ENCODE data around the gene LPGAT1. TPM values are rescaled to one million over a fixed set of nuclear protein-coding genes. Genes with fewer than 3 reads are reported as not detected.

The LPGAT1 gene
- total RNA-seq, 1 experiment from 2014 or later = 50.6 TPM

GRCh38 chr1:211753649-211754251, 76.8 kb downstream of the LPGAT1 start:
- Histone ChIP-seq H3K9me2 (ENCODE audit: insufficient read depth) (no peaks in the 10 kb centered on the region), H3K27me3 (ENCODE audit: insufficient read depth, low read length) (no peaks in the 10 kb centered on the region), H3K4me3 (replicated peaks in 1 of 2; ENCODE audit: low read depth in 1 of 2, low read length in 2 of 2) (no peak overlapping the region), H3K4me1 (ENCODE audit: control insufficient read depth in 1 of 2, insufficient read depth in 2 of 2, low read length in 2 of 2) (no peaks in the 10 kb centered on the region), H3K4me2 (ENCODE audit: low read length) (no peak overlapping the region), H3K9me3 (ENCODE audit: control insufficient read depth in 1 of 2, insufficient read depth in 1 of 2, low read depth in 1 of 2, low read length in 2 of 2) (no peaks in the 10 kb centered on the region), H4K20me1 (ENCODE audit: insufficient read depth) (no peaks in the 10 kb centered on the region), H3K27ac (ENCODE audit: low read depth, low read length) (no peak overlapping the region), H3K79me2 (ENCODE audit: insufficient read depth, low read length) (no peaks in the 10 kb centered on the region), H3K36me3 (ENCODE audit: control insufficient read depth in 1 of 2, insufficient read depth in 2 of 2, low read length in 2 of 2) (peaks cover 0 to under 1% of the 10 kb centered on the region in 2 experiments; a peak in 1 of 4 replicates), H2AFZ (ENCODE audit: low read depth, low read length, poor library complexity, severe bottlenecking) (no peak overlapping the region), H3K9ac (ENCODE audit: low read length) (no peak overlapping the region)
- RAD21 ChIA-PET (ENCODE audit: low non-redundant PET in 1 of 2, low total read pairs in 2 of 2, uncharacterized antibody in 2 of 2, unreplicated experiment in 2 of 2) = no interaction called here
- ATAC-seq (no peak), DNase-seq (ENCODE audit: low read depth, low spot score) (no peak)
- POLR2A ChIA-PET = interaction anchor here (1.3 kb wide), 1 partner anchor 18 kb away, joined by 4 read pairs; no protein-coding TSS in a partner anchor
- no TSS peak for BruUV-seq (replicated peaks)
- intact Hi-C loops (cut with micrococcal nuclease) = no loop called here
- CTCF ChIA-PET = no interaction called here
- TF ChIP-seq ZFX (IDR thresholded peaks at IDR 0.05) = no peak
- TF ChIP-seq ELF1 (IDR thresholded peaks at IDR 0.05; ENCODE audit: borderline replicate concordance, low read depth) = no peak
- TF ChIP-seq, protein P1, sequence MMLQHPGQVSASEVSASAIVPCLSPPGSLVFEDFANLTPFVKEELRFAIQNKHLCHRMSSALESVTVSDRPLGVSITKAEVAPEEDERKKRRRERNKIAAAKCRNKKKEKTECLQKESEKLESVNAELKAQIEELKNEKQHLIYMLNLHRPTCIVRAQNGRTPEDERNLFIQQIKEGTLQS (IDR thresholded peaks at IDR 0.05) = no peak
- TF ChIP-seq SP1 (IDR thresholded peaks at IDR 0.05; ENCODE audit: low read depth) = no peak
- TF ChIP-seq SRF (IDR thresholded peaks at IDR 0.05; ENCODE audit: low read depth) = no peak
- TF ChIP-seq CEBPB (IDR thresholded peaks at IDR 0.05; ENCODE audit: low read depth) = no peak
- no peak for TF ChIP-seq POLR2A (IDR thresholded peaks at IDR 0.05; ENCODE audit: borderline replicate concordance, extremely low read depth, insufficient read depth, insufficient read length)
- no peak for TF ChIP-seq CBX3 (IDR thresholded peaks at IDR 0.05; ENCODE audit: low read depth)
- TF ChIP-seq SIN3A (IDR thresholded peaks at IDR 0.05; ENCODE audit: low read depth) = no peak
- no peak for TF ChIP-seq EZH2phosphoT487 (IDR thresholded peaks at IDR 0.05; ENCODE audit: borderline replicate concordance)
- no peak for TF ChIP-seq JUND (IDR thresholded peaks at IDR 0.05)
- TF ChIP-seq, protein P2, sequence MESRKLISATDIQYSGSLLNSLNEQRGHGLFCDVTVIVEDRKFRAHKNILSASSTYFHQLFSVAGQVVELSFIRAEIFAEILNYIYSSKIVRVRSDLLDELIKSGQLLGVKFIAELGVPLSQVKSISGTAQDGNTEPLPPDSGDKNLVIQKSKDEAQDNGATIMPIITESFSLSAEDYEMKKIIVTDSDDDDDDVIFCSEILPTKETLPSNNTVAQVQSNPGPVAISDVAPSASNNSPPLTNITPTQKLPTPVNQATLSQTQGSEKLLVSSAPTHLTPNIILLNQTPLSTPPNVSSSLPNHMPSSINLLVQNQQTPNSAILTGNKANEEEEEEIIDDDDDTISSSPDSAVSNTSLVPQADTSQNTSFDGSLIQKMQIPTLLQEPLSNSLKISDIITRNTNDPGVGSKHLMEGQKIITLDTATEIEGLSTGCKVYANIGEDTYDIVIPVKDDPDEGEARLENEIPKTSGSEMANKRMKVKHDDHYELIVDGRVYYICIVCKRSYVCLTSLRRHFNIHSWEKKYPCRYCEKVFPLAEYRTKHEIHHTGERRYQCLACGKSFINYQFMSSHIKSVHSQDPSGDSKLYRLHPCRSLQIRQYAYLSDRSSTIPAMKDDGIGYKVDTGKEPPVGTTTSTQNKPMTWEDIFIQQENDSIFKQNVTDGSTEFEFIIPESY (IDR thresholded peaks at IDR 0.05; ENCODE audit: extremely low read depth, insufficient replicate concordance, low read length) = no peak
- no peak for TF ChIP-seq MAX (IDR thresholded peaks at IDR 0.05)
- TF ChIP-seq EZH2 (IDR thresholded peaks at IDR 0.05) = no peak
- no peak for TF ChIP-seq FOSL1 (IDR thresholded peaks at IDR 0.05; ENCODE audit: low read depth)
- no peak for TF ChIP-seq TCF7L2 (IDR thresholded peaks at IDR 0.05; ENCODE audit: borderline replicate concordance, extremely low read depth, insufficient read depth, insufficient read length)
- TF ChIP-seq EGR1 (IDR thresholded peaks at IDR 0.05; ENCODE audit: low read depth) = no peak

All from HCT116 (cell line).